HEK293T (cell line): ENCODE measurements around the gene C1orf198.

Source experiments
- CTCF ChIA-PET: fragments of 350-600 bp; formaldehyde crosslinking; extraction: SDS; loops from one replicate; lab custom pipeline; 2021; ENCODE audit warnings: antibody characterized with exemption, inconsistent platforms; lab: Yijun Ruan, JAX
- POLR2A ChIA-PET: fragments of 350-600 bp; formaldehyde crosslinking; extraction: SDS; loops from one replicate; lab custom pipeline; 2020; ENCODE audit warnings: antibody characterized with exemption, inconsistent platforms; lab: Yijun Ruan, JAX
- DNase-seq: peaks from one replicate; pipeline ENCODE4 v3.0.0; 2012; ENCODE audit warnings: mixed read lengths; ENCODE audit errors: extremely low spot score
- ARNT ChIP-seq: fragments of 450-650 bp; IDR thresholded peaks from 2 replicates; pipeline ENCODE4 v1.6.1; 2017; ENCODE audit warnings: mild to moderate bottlenecking
- BHLHE40 ChIP-seq: fragments of 450-650 bp; IDR thresholded peaks from 2 replicates; pipeline ENCODE4 v1.6.1; 2016; ENCODE audit warnings: mild to moderate bottlenecking, moderate library complexity, borderline replicate concordance
- CTBP1 ChIP-seq: fragments of 450-650 bp; IDR thresholded peaks from 2 replicates; pipeline ENCODE4 v1.6.1; 2016; ENCODE audit warnings: borderline replicate concordance
- ELF4 ChIP-seq: fragments of 450-650 bp; IDR thresholded peaks from 2 replicates; pipeline ENCODE4 v1.6.1; 2017; ENCODE audit warnings: antibody characterized with exemption
- FOXA1 ChIP-seq: fragments of 450-650 bp; IDR thresholded peaks from 2 replicates; pipeline ENCODE4 v1.6.1; 2016; ENCODE audit warnings: mild to moderate bottlenecking
- FOXK2 ChIP-seq: fragments of 450-650 bp; IDR thresholded peaks from 2 replicates; pipeline ENCODE4 v1.6.1; 2016; ENCODE audit warnings: mild to moderate bottlenecking
- FOXM1 ChIP-seq: fragments of 450-650 bp; IDR thresholded peaks from 2 replicates; pipeline ENCODE4 v1.6.1; 2017; ENCODE audit warnings: mild to moderate bottlenecking, borderline replicate concordance
- HDGF ChIP-seq: fragments of 450-650 bp; IDR thresholded peaks from 2 replicates; pipeline ENCODE4 v1.6.1; 2017; ENCODE audit warnings: antibody characterized with exemption, borderline replicate concordance
- L3MBTL2 ChIP-seq: fragments of 450-650 bp; conservative IDR thresholded peaks from 2 replicates; pipeline ENCODE4 v1.6.1; 2016; ENCODE audit warnings: mild to moderate bottlenecking
- LEF1 ChIP-seq: fragments of 450-650 bp; IDR thresholded peaks from 2 replicates; pipeline ENCODE4 v1.6.1; 2017; ENCODE audit warnings: mild to moderate bottlenecking, borderline replicate concordance
- NFRKB ChIP-seq: fragments of 450-650 bp; IDR thresholded peaks from 2 replicates; pipeline ENCODE4 v1.6.1; 2016; ENCODE audit warnings: mild to moderate bottlenecking, moderate library complexity
- PKNOX1 ChIP-seq: fragments of 450-650 bp; IDR thresholded peaks from 2 replicates; pipeline ENCODE4 v1.6.1; 2016
- SP1 ChIP-seq: fragments of 450-650 bp; IDR thresholded peaks from 2 replicates; pipeline ENCODE4 v1.6.1; 2017
- SUZ12 ChIP-seq: fragments of 450-650 bp; IDR thresholded peaks from 2 replicates; pipeline ENCODE4 v1.6.1; 2016; ENCODE audit warnings: mild to moderate bottlenecking
- TARDBP ChIP-seq: fragments of 450-650 bp; IDR thresholded peaks from 2 replicates; pipeline ENCODE4 v1.6.1; 2016
- ZNF384 ChIP-seq: fragments of 450-650 bp; IDR thresholded peaks from 2 replicates; pipeline ENCODE4 v1.6.1; 2016

Gene C1orf198

GRCh38 chr1:230804396-230804795 is 63.9 kb downstream of the C1orf198 start:
- POLR2A ChIA-PET: no interaction called here
- CTCF ChIA-PET: interaction anchor here (1.0 kb wide), 1 partner anchor 234 kb away, joined by 3 read pairs; no protein-coding TSS in a partner anchor
- DNase-seq: no peak
- TF ChIP-seq TARDBP: no peak
- TF ChIP-seq LEF1: no peak
- TF ChIP-seq L3MBTL2: no peak
- TF ChIP-seq FOXA1: no peak
- TF ChIP-seq SUZ12: no peak
- no peak for TF ChIP-seq NFRKB
- TF ChIP-seq ELF4: no peak
- TF ChIP-seq BHLHE40: no peak
- no peak for TF ChIP-seq ZNF384

DNA sequence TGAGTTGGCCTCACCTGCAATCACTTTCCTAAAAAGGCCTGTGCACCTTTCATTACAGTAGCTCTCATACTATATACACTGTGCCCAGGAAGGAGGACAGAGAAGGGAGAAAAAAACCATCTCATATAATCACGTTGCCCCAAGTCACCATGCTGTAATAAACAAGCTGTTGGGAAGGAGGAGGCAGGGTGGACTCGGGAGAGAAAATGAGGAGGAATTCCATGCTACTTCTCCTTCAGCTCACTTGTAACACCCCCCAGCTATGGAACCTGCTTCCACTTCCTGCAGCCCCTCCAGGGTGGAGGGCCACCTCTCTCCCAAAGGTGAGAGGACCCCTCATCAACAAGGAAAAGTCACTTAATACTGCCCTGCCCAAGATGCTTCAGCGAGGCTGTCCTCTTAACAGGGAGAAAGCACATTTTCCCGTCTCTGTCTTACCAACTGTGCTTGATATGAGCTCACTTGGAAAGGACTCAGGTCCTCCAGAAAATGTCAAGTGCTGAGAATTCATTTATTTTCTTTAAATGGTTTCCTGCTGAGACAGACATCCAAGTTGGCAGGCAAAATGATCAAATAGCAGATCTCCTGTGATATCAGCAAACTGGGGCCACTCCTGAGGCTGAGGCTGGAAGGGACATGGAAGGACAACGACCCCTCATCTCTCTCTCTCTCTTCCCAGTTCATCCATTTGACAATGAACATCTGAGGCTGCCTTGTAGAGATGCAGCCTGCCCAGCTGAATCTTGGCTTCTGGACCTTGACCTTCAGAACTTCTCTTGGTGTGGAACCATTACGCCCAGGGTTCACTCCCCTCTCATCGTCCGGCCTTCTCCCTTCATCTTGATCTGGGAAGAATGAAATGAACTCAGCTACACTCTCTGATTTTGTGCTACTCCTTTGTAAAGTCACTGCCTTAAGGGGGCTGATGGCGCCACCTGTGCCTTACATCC is 67.2 kb downstream of the C1orf198 start:
- no peak for DNase-seq
- TF ChIP-seq FOXM1 (no peak), ZNF384 (no peak), FOXA1 (no peak), ARNT (no peak), SUZ12 (no peak), SP1 (no peak), L3MBTL2 (no peak), PKNOX1 (no peak), ELF4 (no peak), HDGF (no peak), TARDBP (no peak), BHLHE40 (no peak), LEF1 (no peak), CTBP1 (no peak), NFRKB (no peak)
- CTCF ChIA-PET: interaction anchor here (0.6 to 0.9 kb wide), 2 partner anchors 191 to 440 kb away, joined by 3 to 7 read pairs; no protein-coding TSS in a partner anchor
- POLR2A ChIA-PET: no interaction called here

DNA sequence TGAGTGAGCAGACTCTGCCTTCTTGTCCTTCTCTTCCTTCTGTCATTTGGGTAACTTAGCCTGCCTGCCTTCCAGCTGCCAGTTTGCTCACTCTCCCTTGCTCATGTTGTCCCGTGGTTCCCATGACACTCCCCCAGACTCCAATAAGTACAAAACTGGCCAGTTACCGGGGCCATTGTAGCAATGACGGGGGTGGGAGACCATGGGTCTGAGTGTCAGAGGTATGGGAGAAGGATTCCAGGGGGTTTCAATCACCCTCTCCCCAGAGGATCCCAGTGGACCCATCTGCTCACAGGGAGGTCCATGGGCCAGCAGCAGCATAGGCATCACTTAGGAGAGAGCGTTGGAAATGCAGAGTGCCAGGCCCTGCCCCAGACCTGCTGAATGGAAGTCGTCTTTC is 69.8 kb downstream of the C1orf198 start:
- ChIA-PET CTCF (interaction anchor here (1.0 to 1.3 kb wide), 4 partner anchors 9 to 413 kb away, joined by 3 to 4 read pairs (median 4); no protein-coding TSS in a partner anchor), POLR2A (interaction anchor here (1.7 kb wide), 1 partner anchor 70 kb away, joined by 5 read pairs; the partner anchor contains the start of gene C1orf198)
- TF ChIP-seq LEF1 (no peak), PKNOX1 (no peak), ARNT (no peak), L3MBTL2 (no peak), CTBP1 (no peak), SP1 (no peak), HDGF (no peak), BHLHE40 (no peak), TARDBP (no peak)
- no peak for DNase-seq

DNA sequence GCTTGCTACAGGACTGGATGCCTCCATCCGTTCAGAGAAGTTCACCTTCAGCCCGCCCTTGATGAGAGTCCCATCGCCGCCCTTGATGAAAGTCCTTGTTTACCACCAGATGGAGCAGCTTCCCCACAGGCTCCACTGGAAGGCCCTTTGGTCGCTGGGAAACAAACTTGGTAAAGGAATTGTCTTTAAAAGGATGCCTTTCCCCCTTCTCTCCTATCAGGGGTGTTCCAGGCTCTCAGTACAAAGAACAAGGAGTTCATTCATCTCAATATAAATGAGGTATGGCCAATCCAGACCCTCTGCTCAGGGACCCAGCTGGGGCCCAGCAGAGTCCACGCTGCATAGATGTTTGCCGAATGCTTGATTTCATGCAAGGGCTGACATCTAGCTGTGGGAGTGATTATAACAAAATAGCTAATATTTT is 70.4 kb downstream of the C1orf198 start:
- CTCF ChIA-PET: interaction anchor here (1.0 to 1.3 kb wide), 4 partner anchors 8 to 413 kb away, joined by 3 to 4 read pairs (median 4); no protein-coding TSS in a partner anchor
- peak; percentile 78 for DNase-seq
- POLR2A ChIA-PET: interaction anchor here (1.7 kb wide), 1 partner anchor 71 kb away, joined by 5 read pairs; the partner anchor contains the start of gene C1orf198
- TF ChIP-seq NFRKB (no peak), FOXM1 (no peak), FOXA1 (no peak), SUZ12 (no peak), BHLHE40 (no peak), CTBP1 (no peak), TARDBP (no peak), ZNF384 (no peak), HDGF (no peak), L3MBTL2 (no peak), SP1 (no peak), ARNT (no peak), FOXK2 (no peak), PKNOX1 (no peak)

GRCh38 chr1:230797376-230797920 is 70.9 kb downstream of the C1orf198 start:
- no peak for DNase-seq
- CTCF ChIA-PET: interaction anchor here (1.0 to 1.3 kb wide), 4 partner anchors 8 to 414 kb away, joined by 3 to 4 read pairs (median 4); no protein-coding TSS in a partner anchor
- TF ChIP-seq FOXM1: no peak
- TF ChIP-seq FOXK2: no peak
- no peak for TF ChIP-seq TARDBP
- TF ChIP-seq FOXA1: no peak
- no peak for TF ChIP-seq NFRKB
- no peak for TF ChIP-seq ZNF384
- no peak for TF ChIP-seq CTBP1
- no peak for TF ChIP-seq L3MBTL2
- TF ChIP-seq SUZ12: no peak
- TF ChIP-seq HDGF: no peak
- TF ChIP-seq ARNT: no peak
- TF ChIP-seq PKNOX1: no peak
- POLR2A ChIA-PET: interaction anchor here (1.7 kb wide), 1 partner anchor 71 kb away, joined by 5 read pairs; the partner anchor contains the start of gene C1orf198
